HepG2 (cell line): Measurements from ENCODE around the gene ZFP36L2. TPM values are rescaled to one million over a fixed set of nuclear protein-coding genes. Genes with fewer than 3 reads are reported as not detected.

Source experiments
- GATAD2A ChIP-seq: IDR thresholded peaks from 2 replicates; pipeline ENCODE4 v1.6.1; 2016
- HNRNPH1 ChIP-seq: fragments of 200-400 bp; formaldehyde crosslinking; optimal IDR thresholded peaks from 2 replicates; pipeline ENCODE3; 2017; ENCODE audit warnings: mild to moderate bottlenecking, low read depth, low read length
- KMT2B ChIP-seq: IDR thresholded peaks from 2 replicates; pipeline ENCODE4 v1.6.1; 2016; ENCODE audit warnings: missing genetic modification reagents, missing compliant biosample characterization
- LCORL ChIP-seq, 2 experiments: fragments of 450-650 bp in 1 of 2; sonication (generic) in 1 of 2; formaldehyde crosslinking in 1 of 2; IDR thresholded peaks; 2 replicates each; pipeline versions ENCODE4 v1.5.0 to v1.6.1; 2017 to 2020; ENCODE audit warnings: antibody characterized with exemption in 1 of 2, missing genetic modification reagents in 1 of 2
- NKX3-1 ChIP-seq: sonication (generic); formaldehyde crosslinking; IDR thresholded peaks from 2 replicates; pipeline ENCODE4 v1.5.0; 2020; ENCODE audit warnings: missing genetic modification reagents
- NR3C1 ChIP-seq: sonication (generic); formaldehyde crosslinking; IDR thresholded peaks from 2 replicates; pipeline ENCODE4 v1.4.0; 2020; ENCODE audit warnings: missing genetic modification reagents
- XBP1 ChIP-seq: sonication (generic); formaldehyde crosslinking; IDR thresholded peaks from 2 replicates; pipeline ENCODE4 v1.5.0; 2020; ENCODE audit warnings: missing genetic modification reagents
- XRCC5 ChIP-seq: fragments of 200-400 bp; formaldehyde crosslinking; optimal IDR thresholded peaks from 2 replicates; pipeline ENCODE3; 2017; ENCODE audit warnings: mild to moderate bottlenecking, low read length
- ZNF160 ChIP-seq: sonication (generic); formaldehyde crosslinking; IDR thresholded peaks from 2 replicates; pipeline ENCODE4 v1.8.0; 2022; ENCODE audit warnings: mild to moderate bottlenecking, inconsistent platforms, missing genetic modification reagents
- ZNF263 ChIP-seq: sonication (generic); formaldehyde crosslinking; IDR thresholded peaks from 2 replicates; pipeline ENCODE4 v1.4.0; 2020; ENCODE audit warnings: missing genetic modification reagents
- ZNF282 ChIP-seq: fragments of 450-650 bp; IDR thresholded peaks from 2 replicates; pipeline ENCODE4 v1.6.1; 2018; ENCODE audit not compliant: partially characterized antibody
- ZNF367 ChIP-seq: sonication (generic); formaldehyde crosslinking; IDR thresholded peaks from 2 replicates; pipeline ENCODE4 v1.4.0; 2020; ENCODE audit warnings: missing genetic modification reagents, borderline replicate concordance
- ZNF598 ChIP-seq: sonication (generic); formaldehyde crosslinking; IDR thresholded peaks from 2 replicates; pipeline ENCODE4 v1.5.1; 2020; ENCODE audit warnings: mild to moderate bottlenecking, missing genetic modification reagents, borderline replicate concordance
- ZSCAN25 ChIP-seq: sonication (generic); formaldehyde crosslinking; IDR thresholded peaks from 2 replicates; pipeline ENCODE4 v1.8.0; 2022; ENCODE audit warnings: mild to moderate bottlenecking, missing genetic modification reagents
- polyA plus RNA-seq, 8 experiments: library from polyadenylated mRNA; depleted of rRNA in 3 of 8; stranded (reverse) in 7 of 8; unstranded in 1 of 8; fragments of >200 nt; fragmentation: Illumina TruSeq in 4 of 8; extraction: Trizol in 4 of 8; gene quantifications; 2 replicates each; pipeline versions ENCODE4 v1.2.1 to v1.2.3, GENCODE V29; 2011 to 2016; ENCODE audit warnings: low read depth in 4 of 8, missing spikeins in 1 of 8, mixed read lengths in 1 of 8; ENCODE audit not compliant: insufficient read depth in 1 of 8
- total RNA-seq, 5 experiments: library from RNA; depleted of rRNA; stranded (reverse); fragments of >200 nt; fragmentation: Illumina TruSeq; extraction: Trizol; gene quantifications; 2 replicates each; pipeline ENCODE4 v1.2.3, GENCODE V29; 2016; ENCODE audit warnings: low read depth in 1 of 5
- TF ChIP-seq, protein P1 (sequence below): sonication (generic); formaldehyde crosslinking; IDR thresholded peaks from 2 replicates; pipeline ENCODE4 v1.4.0; 2020; ENCODE audit warnings: mild to moderate bottlenecking, missing genetic modification reagents
- TF ChIP-seq, protein P2 (sequence below): sonication (generic); formaldehyde crosslinking; IDR thresholded peaks from 2 replicates; pipeline ENCODE4 v1.5.0; 2020; ENCODE audit warnings: missing genetic modification reagents
- TF ChIP-seq, protein P3 (sequence below): sonication (generic); formaldehyde crosslinking; IDR thresholded peaks from 2 replicates; pipeline ENCODE4 v1.4.0; 2020; ENCODE audit warnings: missing genetic modification reagents
- TF ChIP-seq, protein P4 (sequence below): sonication (generic); formaldehyde crosslinking; IDR thresholded peaks from 2 replicates; pipeline ENCODE4 v1.4.0; 2020; ENCODE audit warnings: missing genetic modification reagents, borderline replicate concordance
- TF ChIP-seq, protein P5 (sequence below): sonication (generic); formaldehyde crosslinking; IDR thresholded peaks from 2 replicates; pipeline ENCODE4 v1.8.0; 2023; ENCODE audit warnings: mild to moderate bottlenecking, missing genetic modification reagents

Gene ZFP36L2
- total and polyA plus RNA-seq, 2 of the 13 experiments (the other 11 are each of a cell fraction or from before 2014, with no cell fraction given): 11.2 to 21.8 TPM

DNA sequence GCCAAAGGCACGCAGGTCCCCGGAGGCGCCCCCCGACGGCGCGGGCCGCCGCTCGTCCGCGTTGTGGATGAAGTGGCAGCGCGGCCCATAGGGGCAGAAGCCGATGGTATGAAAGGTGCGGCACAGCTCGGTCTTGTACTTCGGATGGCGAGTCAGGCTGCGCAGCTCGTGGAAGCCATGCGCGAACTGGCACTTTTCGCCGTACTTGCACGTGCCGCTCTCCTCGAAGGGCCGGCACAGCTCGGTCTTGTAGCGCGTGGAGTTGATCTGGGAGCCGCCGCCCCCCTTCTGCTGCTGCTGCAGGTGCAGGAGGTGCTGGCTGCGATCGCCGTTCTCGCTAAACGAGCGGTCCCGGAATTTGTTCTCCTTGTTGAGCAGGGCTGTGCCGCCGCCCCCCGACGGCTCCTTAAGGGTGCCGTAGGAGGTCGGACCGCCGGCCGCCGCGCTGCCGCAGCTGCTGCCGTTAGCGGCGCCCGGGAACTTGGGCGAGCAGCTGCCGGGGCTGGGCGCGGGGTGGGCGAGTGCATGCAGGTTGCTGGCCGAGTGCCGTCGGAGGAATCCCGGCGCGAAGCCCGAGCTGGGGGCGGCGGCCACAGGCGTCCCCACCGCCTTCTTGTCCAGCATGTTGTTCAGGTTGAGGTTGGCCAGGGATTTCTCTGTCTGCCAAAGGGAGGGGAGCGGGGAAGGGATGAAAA is 1.2 kb downstream of the ZFP36L2 start (continued):
- TF ChIP-seq, protein P1, sequence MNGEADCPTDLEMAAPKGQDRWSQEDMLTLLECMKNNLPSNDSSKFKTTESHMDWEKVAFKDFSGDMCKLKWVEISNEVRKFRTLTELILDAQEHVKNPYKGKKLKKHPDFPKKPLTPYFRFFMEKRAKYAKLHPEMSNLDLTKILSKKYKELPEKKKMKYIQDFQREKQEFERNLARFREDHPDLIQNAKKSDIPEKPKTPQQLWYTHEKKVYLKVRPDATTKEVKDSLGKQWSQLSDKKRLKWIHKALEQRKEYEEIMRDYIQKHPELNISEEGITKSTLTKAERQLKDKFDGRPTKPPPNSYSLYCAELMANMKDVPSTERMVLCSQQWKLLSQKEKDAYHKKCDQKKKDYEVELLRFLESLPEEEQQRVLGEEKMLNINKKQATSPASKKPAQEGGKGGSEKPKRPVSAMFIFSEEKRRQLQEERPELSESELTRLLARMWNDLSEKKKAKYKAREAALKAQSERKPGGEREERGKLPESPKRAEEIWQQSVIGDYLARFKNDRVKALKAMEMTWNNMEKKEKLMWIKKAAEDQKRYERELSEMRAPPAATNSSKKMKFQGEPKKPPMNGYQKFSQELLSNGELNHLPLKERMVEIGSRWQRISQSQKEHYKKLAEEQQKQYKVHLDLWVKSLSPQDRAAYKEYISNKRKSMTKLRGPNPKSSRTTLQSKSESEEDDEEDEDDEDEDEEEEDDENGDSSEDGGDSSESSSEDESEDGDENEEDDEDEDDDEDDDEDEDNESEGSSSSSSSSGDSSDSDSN (CRISPR knock-in tag): peak; percentile 24
- no peak for TF ChIP-seq ZNF598 (CRISPR knock-in tag)
- TF ChIP-seq XRCC5: no peak
- TF ChIP-seq, protein P2, sequence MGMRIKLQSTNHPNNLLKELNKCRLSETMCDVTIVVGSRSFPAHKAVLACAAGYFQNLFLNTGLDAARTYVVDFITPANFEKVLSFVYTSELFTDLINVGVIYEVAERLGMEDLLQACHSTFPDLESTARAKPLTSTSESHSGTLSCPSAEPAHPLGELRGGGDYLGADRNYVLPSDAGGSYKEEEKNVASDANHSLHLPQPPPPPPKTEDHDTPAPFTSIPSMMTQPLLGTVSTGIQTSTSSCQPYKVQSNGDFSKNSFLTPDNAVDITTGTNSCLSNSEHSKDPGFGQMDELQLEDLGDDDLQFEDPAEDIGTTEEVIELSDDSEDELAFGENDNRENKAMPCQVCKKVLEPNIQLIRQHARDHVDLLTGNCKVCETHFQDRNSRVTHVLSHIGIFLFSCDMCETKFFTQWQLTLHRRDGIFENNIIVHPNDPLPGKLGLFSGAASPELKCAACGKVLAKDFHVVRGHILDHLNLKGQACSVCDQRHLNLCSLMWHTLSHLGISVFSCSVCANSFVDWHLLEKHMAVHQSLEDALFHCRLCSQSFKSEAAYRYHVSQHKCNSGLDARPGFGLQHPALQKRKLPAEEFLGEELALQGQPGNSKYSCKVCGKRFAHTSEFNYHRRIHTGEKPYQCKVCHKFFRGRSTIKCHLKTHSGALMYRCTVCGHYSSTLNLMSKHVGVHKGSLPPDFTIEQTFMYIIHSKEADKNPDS: no peak
- TF ChIP-seq, protein P3, sequence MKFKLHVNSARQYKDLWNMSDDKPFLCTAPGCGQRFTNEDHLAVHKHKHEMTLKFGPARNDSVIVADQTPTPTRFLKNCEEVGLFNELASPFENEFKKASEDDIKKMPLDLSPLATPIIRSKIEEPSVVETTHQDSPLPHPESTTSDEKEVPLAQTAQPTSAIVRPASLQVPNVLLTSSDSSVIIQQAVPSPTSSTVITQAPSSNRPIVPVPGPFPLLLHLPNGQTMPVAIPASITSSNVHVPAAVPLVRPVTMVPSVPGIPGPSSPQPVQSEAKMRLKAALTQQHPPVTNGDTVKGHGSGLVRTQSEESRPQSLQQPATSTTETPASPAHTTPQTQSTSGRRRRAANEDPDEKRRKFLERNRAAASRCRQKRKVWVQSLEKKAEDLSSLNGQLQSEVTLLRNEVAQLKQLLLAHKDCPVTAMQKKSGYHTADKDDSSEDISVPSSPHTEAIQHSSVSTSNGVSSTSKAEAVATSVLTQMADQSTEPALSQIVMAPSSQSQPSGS (CRISPR knock-in tag): no peak
- TF ChIP-seq ZNF282: no peak
- peak; percentile 72; the same call in 1 of the 2 replicates for TF ChIP-seq ZNF160 (CRISPR knock-in tag)
- TF ChIP-seq, protein P4, sequence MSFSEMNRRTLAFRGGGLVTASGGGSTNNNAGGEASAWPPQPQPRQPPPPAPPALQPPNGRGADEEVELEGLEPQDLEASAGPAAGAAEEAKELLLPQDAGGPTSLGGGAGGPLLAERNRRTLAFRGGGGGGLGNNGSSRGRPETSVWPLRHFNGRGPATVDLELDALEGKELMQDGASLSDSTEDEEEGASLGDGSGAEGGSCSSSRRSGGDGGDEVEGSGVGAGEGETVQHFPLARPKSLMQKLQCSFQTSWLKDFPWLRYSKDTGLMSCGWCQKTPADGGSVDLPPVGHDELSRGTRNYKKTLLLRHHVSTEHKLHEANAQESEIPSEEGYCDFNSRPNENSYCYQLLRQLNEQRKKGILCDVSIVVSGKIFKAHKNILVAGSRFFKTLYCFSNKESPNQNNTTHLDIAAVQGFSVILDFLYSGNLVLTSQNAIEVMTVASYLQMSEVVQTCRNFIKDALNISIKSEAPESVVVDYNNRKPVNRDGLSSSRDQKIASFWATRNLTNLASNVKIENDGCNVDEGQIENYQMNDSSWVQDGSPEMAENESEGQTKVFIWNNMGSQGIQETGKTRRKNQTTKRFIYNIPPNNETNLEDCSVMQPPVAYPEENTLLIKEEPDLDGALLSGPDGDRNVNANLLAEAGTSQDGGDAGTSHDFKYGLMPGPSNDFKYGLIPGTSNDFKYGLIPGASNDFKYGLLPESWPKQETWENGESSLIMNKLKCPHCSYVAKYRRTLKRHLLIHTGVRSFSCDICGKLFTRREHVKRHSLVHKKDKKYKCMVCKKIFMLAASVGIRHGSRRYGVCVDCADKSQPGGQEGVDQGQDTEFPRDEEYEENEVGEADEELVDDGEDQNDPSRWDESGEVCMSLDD (CRISPR knock-in tag): no peak
- TF ChIP-seq GATAD2A (CRISPR knock-in tag): 0 out of 2 replicates have a peak, but pooled peaks have one; percentile 20
- TF ChIP-seq ZSCAN25 (CRISPR knock-in tag): no peak; the same call in 1 of the 2 replicates
- no peak for TF ChIP-seq ZNF367 (CRISPR knock-in tag)
- no peak for TF ChIP-seq NR3C1 (CRISPR knock-in tag)
- no peak for TF ChIP-seq NKX3-1 (CRISPR knock-in tag)
- no peak for TF ChIP-seq XBP1 (CRISPR knock-in tag)
- TF ChIP-seq LCORL (IDR thresholded peaks at IDR 0.05): no peak
- no peak for TF ChIP-seq LCORL (CRISPR knock-in tag; IDR thresholded peaks at IDR 0.05)
- TF ChIP-seq KMT2B (CRISPR knock-in tag): no peak
- TF ChIP-seq HNRNPH1: no peak
- TF ChIP-seq ZNF263: no peak
- TF ChIP-seq, protein P5, sequence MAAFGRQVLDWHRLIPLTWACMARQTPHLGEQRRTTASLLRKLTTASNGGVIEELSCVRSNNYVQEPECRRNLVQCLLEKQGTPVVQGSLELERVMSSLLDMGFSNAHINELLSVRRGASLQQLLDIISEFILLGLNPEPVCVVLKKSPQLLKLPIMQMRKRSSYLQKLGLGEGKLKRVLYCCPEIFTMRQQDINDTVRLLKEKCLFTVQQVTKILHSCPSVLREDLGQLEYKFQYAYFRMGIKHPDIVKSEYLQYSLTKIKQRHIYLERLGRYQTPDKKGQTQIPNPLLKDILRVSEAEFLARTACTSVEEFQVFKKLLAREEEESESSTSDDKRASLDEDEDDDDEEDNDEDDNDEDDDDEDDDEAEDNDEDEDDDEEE: peak; percentile 84; the same call in 1 of the 2 replicates
